Transverse colon (tissue), 3 donors: ENCODE results near the gene PTPRC.

Experiments
- POLR2A ChIP-seq: fragments of 450-650 bp; IDR thresholded peaks from one replicate; pipeline ENCODE4 v1.6.1; 2016; ENCODE audit warnings: antibody characterized with exemption, mild to moderate bottlenecking, moderate library complexity
- TF ChIP-seq, protein P1 (sequence below), 5 experiments: fragments of 200-600 bp in 3 of 5; fragments of 450-650 bp in 2 of 5; sonication (generic) in 3 of 5; IDR thresholded peaks; 1 replicate in 2 of 5; 2 replicates in 3 of 5; pipeline ENCODE4 v1.5.1; 2016 to 2017; ENCODE audit warnings: antibody characterized with exemption in 5 of 5, inconsistent platforms in 3 of 5, mild to moderate bottlenecking in 2 of 5, moderate library complexity in 1 of 5

DNA sequence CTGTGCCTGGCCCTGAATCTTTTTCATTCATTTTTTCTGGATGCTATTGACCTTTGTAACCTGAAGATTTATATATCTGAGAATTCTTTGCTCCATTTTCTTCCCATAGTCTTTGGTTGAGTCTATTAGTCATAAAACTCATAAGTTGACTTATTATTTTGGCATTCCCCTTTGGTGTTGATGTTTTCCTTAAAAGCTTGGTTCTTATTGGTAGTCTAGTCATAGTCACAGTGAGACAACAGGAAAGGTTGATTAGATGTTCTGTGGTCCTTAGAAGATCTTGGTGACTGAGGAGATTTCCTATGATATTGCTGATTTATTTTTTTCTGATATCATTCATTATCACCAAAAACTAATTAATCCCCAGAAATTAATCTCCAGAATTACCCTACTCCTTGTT lies 86.2 kb downstream of the PTPRC start:
- no peak for TF ChIP-seq POLR2A
- TF ChIP-seq, protein P1, sequence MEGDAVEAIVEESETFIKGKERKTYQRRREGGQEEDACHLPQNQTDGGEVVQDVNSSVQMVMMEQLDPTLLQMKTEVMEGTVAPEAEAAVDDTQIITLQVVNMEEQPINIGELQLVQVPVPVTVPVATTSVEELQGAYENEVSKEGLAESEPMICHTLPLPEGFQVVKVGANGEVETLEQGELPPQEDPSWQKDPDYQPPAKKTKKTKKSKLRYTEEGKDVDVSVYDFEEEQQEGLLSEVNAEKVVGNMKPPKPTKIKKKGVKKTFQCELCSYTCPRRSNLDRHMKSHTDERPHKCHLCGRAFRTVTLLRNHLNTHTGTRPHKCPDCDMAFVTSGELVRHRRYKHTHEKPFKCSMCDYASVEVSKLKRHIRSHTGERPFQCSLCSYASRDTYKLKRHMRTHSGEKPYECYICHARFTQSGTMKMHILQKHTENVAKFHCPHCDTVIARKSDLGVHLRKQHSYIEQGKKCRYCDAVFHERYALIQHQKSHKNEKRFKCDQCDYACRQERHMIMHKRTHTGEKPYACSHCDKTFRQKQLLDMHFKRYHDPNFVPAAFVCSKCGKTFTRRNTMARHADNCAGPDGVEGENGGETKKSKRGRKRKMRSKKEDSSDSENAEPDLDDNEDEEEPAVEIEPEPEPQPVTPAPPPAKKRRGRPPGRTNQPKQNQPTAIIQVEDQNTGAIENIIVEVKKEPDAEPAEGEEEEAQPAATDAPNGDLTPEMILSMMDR (IDR thresholded peaks at IDR 0.05): no peak
